ENCODE results near the gene MYO3B.

Gene MYO3B

GRCh38 chr2:170250584-170250983 lies 72.6 kb downstream of the MYO3B start:
- DNase-seq (ENCODE audit: insufficient read length, low spot score) (no peak), FAIRE-seq (no peak)
- no peak for TF ChIP-seq SPI1 (IDR thresholded peaks at IDR 0.05; ENCODE audit: low read depth, low read length)
- no peak for TF ChIP-seq POU2F2 (IDR thresholded peaks at IDR 0.05; ENCODE audit: low read depth, low read length)
- no peak for TF ChIP-seq TAF1 (IDR thresholded peaks at IDR 0.05; ENCODE audit: low read depth, low read length)
- TF ChIP-seq POLR2A (IDR thresholded peaks at IDR 0.05; ENCODE audit: low read depth, low read length) = no peak
- TF ChIP-seq PAX5 (IDR thresholded peaks at IDR 0.05; ENCODE audit: insufficient read depth, low read length, severe bottlenecking) = no peak
- TF ChIP-seq POLR2AphosphoS5 (IDR thresholded peaks at IDR 0.05; ENCODE audit: low read depth, low read length) = no peak

- FAIRE-seq = no peak
- TF ChIP-seq POLR2AphosphoS5 (IDR thresholded peaks at IDR 0.05; ENCODE audit: low read depth, low read length) (no peak), TAF1 (IDR thresholded peaks at IDR 0.05; ENCODE audit: low read depth, low read length) (no peak), PAX5 (IDR thresholded peaks at IDR 0.05; ENCODE audit: insufficient read depth, low read length, severe bottlenecking) (no peak)
- no peak for DNase-seq (ENCODE audit: insufficient read length, low spot score)
These were observed 74.5 kb downstream of the MYO3B start for GRCh38 chr2:170252414-170252813.

GRCh38 chr2:170253721-170254230 lies 75.8 kb downstream of the MYO3B start:
- no peak for TF ChIP-seq POLR2A (IDR thresholded peaks at IDR 0.05; ENCODE audit: low read depth, low read length)
- no peak for TF ChIP-seq SPI1 (IDR thresholded peaks at IDR 0.05; ENCODE audit: low read depth, low read length)
- TF ChIP-seq POU2F2 (IDR thresholded peaks at IDR 0.05; ENCODE audit: low read depth, low read length) = no peak
- TF ChIP-seq PAX5 (IDR thresholded peaks at IDR 0.05; ENCODE audit: insufficient read depth, low read length, severe bottlenecking) = no peak
- TF ChIP-seq TAF1 (IDR thresholded peaks at IDR 0.05; ENCODE audit: low read depth, low read length) = no peak
- no peak for TF ChIP-seq POLR2AphosphoS5 (IDR thresholded peaks at IDR 0.05; ENCODE audit: low read depth, low read length)
- DNase-seq (ENCODE audit: insufficient read length, low spot score) (no peak), FAIRE-seq (no peak)

GRCh38 chr2:170254293-170254732 lies 76.4 kb downstream of the MYO3B start:
- DNase-seq (ENCODE audit: insufficient read length, low spot score) (no peak), FAIRE-seq (no peak)
- no peak for TF ChIP-seq PAX5 (IDR thresholded peaks at IDR 0.05; ENCODE audit: insufficient read depth, low read length, severe bottlenecking)
- TF ChIP-seq POLR2AphosphoS5 (IDR thresholded peaks at IDR 0.05; ENCODE audit: low read depth, low read length) = no peak
- no peak for TF ChIP-seq TAF1 (IDR thresholded peaks at IDR 0.05; ENCODE audit: low read depth, low read length)
- TF ChIP-seq SPI1 (IDR thresholded peaks at IDR 0.05; ENCODE audit: low read depth, low read length) = no peak
- TF ChIP-seq POLR2A (IDR thresholded peaks at IDR 0.05; ENCODE audit: low read depth, low read length) = no peak
- no peak for TF ChIP-seq POU2F2 (IDR thresholded peaks at IDR 0.05; ENCODE audit: low read depth, low read length)

GRCh38 chr2:170255137-170255536 lies 77.2 kb downstream of the MYO3B start:
- TF ChIP-seq POU2F2 (IDR thresholded peaks at IDR 0.05; ENCODE audit: low read depth, low read length) = no peak
- TF ChIP-seq POLR2AphosphoS5 (IDR thresholded peaks at IDR 0.05; ENCODE audit: low read depth, low read length) = no peak
- no peak for TF ChIP-seq SPI1 (IDR thresholded peaks at IDR 0.05; ENCODE audit: low read depth, low read length)
- no peak for TF ChIP-seq POLR2A (IDR thresholded peaks at IDR 0.05; ENCODE audit: low read depth, low read length)
- no peak for TF ChIP-seq TAF1 (IDR thresholded peaks at IDR 0.05; ENCODE audit: low read depth, low read length)
- no peak for TF ChIP-seq PAX5 (IDR thresholded peaks at IDR 0.05; ENCODE audit: insufficient read depth, low read length, severe bottlenecking)
- DNase-seq (ENCODE audit: insufficient read length, low spot score) (no peak), FAIRE-seq (no peak)

GRCh38 chr2:170255971-170256370 lies 78.0 kb downstream of the MYO3B start:
- no peak for DNase-seq (ENCODE audit: insufficient read length, low spot score)
- TF ChIP-seq TAF1 (IDR thresholded peaks at IDR 0.05; ENCODE audit: low read depth, low read length) (no peak), POLR2A (IDR thresholded peaks at IDR 0.05; ENCODE audit: low read depth, low read length) (no peak), POU2F2 (IDR thresholded peaks at IDR 0.05; ENCODE audit: low read depth, low read length) (no peak), PAX5 (IDR thresholded peaks at IDR 0.05; ENCODE audit: insufficient read depth, low read length, severe bottlenecking) (no peak), POLR2AphosphoS5 (IDR thresholded peaks at IDR 0.05; ENCODE audit: low read depth, low read length) (no peak), SPI1 (IDR thresholded peaks at IDR 0.05; ENCODE audit: low read depth, low read length) (no peak)
- FAIRE-seq = no peak

GRCh38 chr2:170258382-170258781 lies 80.4 kb downstream of the MYO3B start:
- TF ChIP-seq POLR2AphosphoS5 (IDR thresholded peaks at IDR 0.05; ENCODE audit: low read depth, low read length) (no peak), SPI1 (IDR thresholded peaks at IDR 0.05; ENCODE audit: low read depth, low read length) (no peak), TAF1 (IDR thresholded peaks at IDR 0.05; ENCODE audit: low read depth, low read length) (no peak), PAX5 (IDR thresholded peaks at IDR 0.05; ENCODE audit: insufficient read depth, low read length, severe bottlenecking) (no peak), POU2F2 (IDR thresholded peaks at IDR 0.05; ENCODE audit: low read depth, low read length) (no peak), POLR2A (IDR thresholded peaks at IDR 0.05; ENCODE audit: low read depth, low read length) (no peak)
- FAIRE-seq (no peak), DNase-seq (ENCODE audit: insufficient read length, low spot score) (no peak)

GRCh38 chr2:170260188-170260587 lies 82.2 kb downstream of the MYO3B start:
- FAIRE-seq (no peak), DNase-seq (ENCODE audit: insufficient read length, low spot score) (no peak)
- TF ChIP-seq POU2F2 (IDR thresholded peaks at IDR 0.05; ENCODE audit: low read depth, low read length) (no peak), POLR2A (IDR thresholded peaks at IDR 0.05; ENCODE audit: low read depth, low read length) (no peak), TAF1 (IDR thresholded peaks at IDR 0.05; ENCODE audit: low read depth, low read length) (no peak), SPI1 (IDR thresholded peaks at IDR 0.05; ENCODE audit: low read depth, low read length) (no peak), PAX5 (IDR thresholded peaks at IDR 0.05; ENCODE audit: insufficient read depth, low read length, severe bottlenecking) (no peak), POLR2AphosphoS5 (IDR thresholded peaks at IDR 0.05; ENCODE audit: low read depth, low read length) (no peak)

- no peak for DNase-seq (ENCODE audit: insufficient read length, low spot score)
- TF ChIP-seq SPI1 (IDR thresholded peaks at IDR 0.05; ENCODE audit: low read depth, low read length) (no peak), POU2F2 (IDR thresholded peaks at IDR 0.05; ENCODE audit: low read depth, low read length) (no peak), POLR2AphosphoS5 (IDR thresholded peaks at IDR 0.05; ENCODE audit: low read depth, low read length) (no peak), POLR2A (IDR thresholded peaks at IDR 0.05; ENCODE audit: low read depth, low read length) (no peak), TAF1 (IDR thresholded peaks at IDR 0.05; ENCODE audit: low read depth, low read length) (no peak)
- no peak for FAIRE-seq
These were observed 83.6 kb downstream of the MYO3B start for GRCh38 chr2:170261566-170261965.

- TF ChIP-seq PAX5 (IDR thresholded peaks at IDR 0.05; ENCODE audit: insufficient read depth, low read length, severe bottlenecking) (no peak), TAF1 (IDR thresholded peaks at IDR 0.05; ENCODE audit: low read depth, low read length) (no peak), POU2F2 (IDR thresholded peaks at IDR 0.05; ENCODE audit: low read depth, low read length) (no peak), SPI1 (IDR thresholded peaks at IDR 0.05; ENCODE audit: low read depth, low read length) (no peak), POLR2AphosphoS5 (IDR thresholded peaks at IDR 0.05; ENCODE audit: low read depth, low read length) (no peak), POLR2A (IDR thresholded peaks at IDR 0.05; ENCODE audit: low read depth, low read length) (no peak)
- FAIRE-seq = no peak
- no peak for DNase-seq (ENCODE audit: insufficient read length, low spot score)
These were observed 84.4 kb downstream of the MYO3B start for GRCh38 chr2:170262343-170262742.

Data from GM12891 (cell line).